ENCODE results near the gene CA5A. TPM values are rescaled to one million over a fixed set of nuclear protein-coding genes. Genes with fewer than 3 reads are reported as not detected.

Gene CA5A
- total and polyA plus RNA-seq, 12 donors, result 0.15 to 0.65 (median 0.29) TPM; not detected in 7

DNA sequence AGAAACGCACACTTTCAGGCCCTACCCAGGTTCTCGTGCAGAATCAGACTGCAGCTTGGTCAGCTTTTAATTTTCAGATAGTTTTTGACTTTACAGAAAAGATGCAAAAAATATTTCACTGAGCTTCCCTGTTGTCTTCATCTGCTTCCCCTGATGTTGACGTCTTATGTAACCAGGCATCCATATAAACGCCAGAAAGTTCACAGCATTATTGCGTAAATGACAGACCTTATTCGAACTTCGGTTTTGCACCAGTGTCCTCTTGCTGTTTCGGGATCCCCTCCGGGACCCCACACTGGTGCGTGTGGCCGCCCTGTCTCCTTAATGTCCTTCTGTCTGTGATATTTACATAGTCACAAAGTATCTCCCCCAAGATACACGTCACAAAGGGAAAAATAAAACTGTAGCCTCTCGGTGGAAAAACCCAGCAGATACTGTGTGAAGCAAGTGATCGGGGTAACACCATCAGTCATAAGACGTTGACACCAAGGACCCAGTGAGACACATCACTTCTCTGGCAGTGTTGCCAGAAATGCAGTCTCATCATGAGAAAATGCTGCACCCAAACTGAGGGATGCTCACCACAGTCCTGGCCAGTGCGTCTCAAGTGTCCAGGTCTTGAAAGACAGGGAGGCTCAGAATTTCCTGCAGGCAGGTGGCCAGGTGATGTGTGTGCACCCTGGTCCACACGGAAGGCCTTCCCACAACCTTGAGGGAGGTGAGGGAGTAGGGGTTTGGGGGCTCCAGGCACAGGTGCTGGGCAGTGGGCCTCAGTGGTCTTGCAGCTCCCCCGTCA lies 19.2 kb upstream of the CA5A start:
- ATAC-seq, result no peak
- TF ChIP-seq CTCF (IDR thresholded peaks at IDR 0.05), result no peak
- Histone ChIP-seq H3K27me3 (no peaks in the 10 kb centered on the region), H3K36me3 (peaks cover 0 to 24% (median 0%) of the 10 kb centered on the region in 9 donors), H3K27ac (peak overlapping the region in 8 of 10 donors; percentile 15 to 100 (median 58)), H3K4me1 (peaks cover 9 to 68% (median 54%) of the 10 kb centered on the region in 9 donors), H3K9me3 (no peaks in the 10 kb centered on the region), H3K4me3 (peak overlapping the region in 1 of 10 donors; percentile 34)
- WGBS, 2 donors, result 83 to 86% methylated on average over 18 of the region's 18 CpGs
- DNase-seq, result no peak
- intact Hi-C loops (cut with DNase I), result no loop called here

DNA sequence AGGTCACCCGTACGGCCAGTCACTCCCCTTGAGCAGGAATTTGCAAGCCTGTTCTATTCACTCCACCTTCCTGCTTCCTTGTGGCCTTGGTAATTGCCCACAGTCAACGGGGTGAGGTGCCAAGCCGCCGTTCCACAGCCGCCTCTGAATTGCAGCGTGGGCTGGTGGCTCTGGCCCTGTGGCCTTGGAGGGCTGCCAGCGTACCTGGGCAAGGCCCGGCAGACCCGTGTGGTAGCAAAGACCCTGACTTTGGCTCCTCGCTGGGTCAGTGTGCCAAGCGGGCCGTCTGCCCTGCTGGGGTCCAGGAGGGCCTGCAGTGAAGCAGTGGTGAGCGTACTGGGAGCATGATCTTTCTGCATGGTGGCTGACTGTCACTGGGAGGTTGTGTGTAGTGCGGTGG lies 18.5 kb upstream of the CA5A start:
- H3K9me3 ChIP-seq, result no peaks in the 10 kb centered on the region
- no peak overlapping the region for H3K4me3 ChIP-seq
- ATAC-seq, result no peak
- peak overlapping the region in 8 of 10 donors; percentile 15 to 100 (median 64) for H3K27ac ChIP-seq
- 71 to 75% methylated on average over 15 of the region's 15 CpGs for WGBS, 2 donors
- H3K36me3 ChIP-seq, result peaks cover 0 to 24% (median 0%) of the 10 kb centered on the region in 9 donors
- no peak for DNase-seq
- intact Hi-C loops (cut with DNase I), result no loop called here
- peaks cover 9 to 65% (median 54%) of the 10 kb centered on the region in 9 donors for H3K4me1 ChIP-seq
- TF ChIP-seq CTCF (IDR thresholded peaks at IDR 0.05), result no peak
- H3K27me3 ChIP-seq, result no peaks in the 10 kb centered on the region

DNA sequence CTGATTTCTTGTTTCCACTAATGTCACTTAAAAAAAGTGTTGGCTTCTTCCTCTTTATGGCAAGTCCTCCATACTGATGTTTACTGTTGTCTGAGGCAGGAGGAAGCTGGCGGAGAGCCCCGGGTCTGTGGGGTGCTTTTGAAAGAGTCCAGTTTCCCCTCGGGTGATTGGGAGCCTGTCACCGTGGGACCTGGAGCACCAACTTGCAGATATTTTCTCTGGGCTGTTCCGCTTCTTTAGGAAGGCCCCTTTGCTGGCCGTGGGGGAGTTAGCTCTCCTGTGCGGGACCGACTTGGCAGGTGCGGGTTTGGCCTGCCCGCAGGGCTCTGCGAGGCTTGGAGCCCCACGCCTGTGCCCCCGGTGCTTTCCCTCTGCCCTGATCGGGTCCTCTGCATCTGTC lies 18.0 kb upstream of the CA5A start:
- peak overlapping the region in 9 of 10 donors; percentile 15 to 100 (median 56) for H3K27ac ChIP-seq
- WGBS, 2 donors, result 76 to 79% methylated on average over 14 of the region's 14 CpGs
- peak overlapping the region in 1 of 10 donors; percentile 14 for H3K4me3 ChIP-seq
- peaks cover 9 to 67% (median 54%) of the 10 kb centered on the region in 9 donors for H3K4me1 ChIP-seq
- no peak for TF ChIP-seq CTCF (IDR thresholded peaks at IDR 0.05)
- H3K36me3 ChIP-seq, result peaks cover 0 to 24% (median 0%) of the 10 kb centered on the region in 9 donors
- no peak for DNase-seq
- H3K27me3 ChIP-seq, result no peaks in the 10 kb centered on the region
- H3K9me3 ChIP-seq, result no peaks in the 10 kb centered on the region
- intact Hi-C loops (cut with DNase I), result no loop called here
- no peak for ATAC-seq

- ATAC-seq, result no peak
- intact Hi-C loops (cut with DNase I), result no loop called here
Measured at GRCh38 chr16:87953308-87954215, 17.2 kb upstream of the CA5A start.

More at GRCh38 chr16:87953308-87954215, 17.2 kb upstream of the CA5A start:
- peak overlapping the region in 2 of 10 donors; percentile 4 to 14 for H3K4me3 ChIP-seq
- H3K9me3 ChIP-seq, result no peaks in the 10 kb centered on the region
- peaks cover 0 to 22% (median 0%) of the 10 kb centered on the region in 9 donors for H3K36me3 ChIP-seq
- no peak for TF ChIP-seq CTCF (IDR thresholded peaks at IDR 0.05)
- 64 to 66% methylated on average over 15 of the region's 15 CpGs for WGBS, 2 donors
- no peaks in the 10 kb centered on the region for H3K27me3 ChIP-seq
- H3K27ac ChIP-seq, result peak overlapping the region in 8 of 10 donors; percentile 24 to 100 (median 64)
- no peak for DNase-seq
- H3K4me1 ChIP-seq, result peaks cover 9 to 75% (median 54%) of the 10 kb centered on the region in 9 donors
